Liver (tissue), 9 donors: ENCODE measurements around the gene SCGN. TPM values are rescaled to one million over a fixed set of nuclear protein-coding genes. Genes with fewer than 3 reads are reported as not detected.

Experiments
- DNase-seq: peaks from one replicate; pipeline ENCODE4 v3.0.0-alpha.2; 2017; ENCODE audit warnings: low spot score
- H3K27ac ChIP-seq, 2 donors: one replicate each; pipeline ENCODE4 v1.7.0; 2013; ENCODE audit warnings: inconsistent platforms in 2 of 2, low read length in 2 of 2, control low read depth in 1 of 2, low read depth in 1 of 2, mild to moderate bottlenecking in 1 of 2
- H3K27me3 ChIP-seq, 4 donors: one replicate each; pipeline versions ENCODE4 v1.6.1 to v1.7.0; 2013; ENCODE audit warnings: low read length in 3 of 4, inconsistent platforms in 1 of 4, mild to moderate bottlenecking in 1 of 4, moderate library complexity in 1 of 4; ENCODE audit not compliant: control insufficient read depth in 4 of 4, insufficient read depth in 4 of 4
- H3K36me3 ChIP-seq, 4 donors: one replicate each; pipeline versions ENCODE4 v1.6.1 to v1.7.0; 2013; ENCODE audit warnings: low read length in 3 of 4, mild to moderate bottlenecking in 3 of 4, low read depth in 1 of 4, moderate library complexity in 1 of 4; ENCODE audit not compliant: control insufficient read depth in 4 of 4, insufficient read depth in 3 of 4
- H3K4me1 ChIP-seq, 4 donors: one replicate each; pipeline versions ENCODE4 v1.6.1 to v1.7.0; 2013; ENCODE audit warnings: low read length in 3 of 4, mild to moderate bottlenecking in 3 of 4, moderate library complexity in 1 of 4; ENCODE audit not compliant: control insufficient read depth in 4 of 4, insufficient read depth in 4 of 4
- H3K4me3 ChIP-seq, 3 donors: one replicate each; pipeline versions ENCODE4 v1.6.1 to v1.7.0; 2013; ENCODE audit warnings: low read length in 3 of 3, control low read depth in 1 of 3, low read depth in 1 of 3, mild to moderate bottlenecking in 1 of 3
- H3K9ac ChIP-seq, 2 donors: one replicate each; pipeline ENCODE4 v1.7.0; 2013; ENCODE audit warnings: low read length in 2 of 2, mild to moderate bottlenecking in 2 of 2, moderate library complexity in 2 of 2, control low read depth in 1 of 2, low read depth in 1 of 2
- H3K9me3 ChIP-seq, 4 donors: one replicate each; pipeline versions ENCODE4 v1.6.1 to v1.7.0; 2013; ENCODE audit warnings: low read length in 3 of 4; ENCODE audit not compliant: control insufficient read depth in 4 of 4
- EGR1 ChIP-seq, 2 donors: IDR thresholded peaks; 2 replicates each; pipeline ENCODE4 v1.6.1; 2016 to 2018; ENCODE audit warnings: antibody characterized with exemption in 2 of 2, low read depth in 2 of 2
- FOXA1 ChIP-seq: IDR thresholded peaks from 2 replicates; pipeline ENCODE4 v1.6.1; 2016; ENCODE audit warnings: antibody characterized with exemption
- FOXA2 ChIP-seq: IDR thresholded peaks from 2 replicates; pipeline ENCODE4 v1.6.1; 2016; ENCODE audit warnings: antibody characterized with exemption
- GABPA ChIP-seq, 2 donors: IDR thresholded peaks in 1 of 2; conservative IDR thresholded peaks in 1 of 2; 2 replicates each; pipeline ENCODE4 v1.6.1; 2016; ENCODE audit warnings: antibody characterized with exemption in 2 of 2, mild to moderate bottlenecking in 1 of 2, moderate library complexity in 1 of 2
- HNF4A ChIP-seq, 2 donors: conservative IDR thresholded peaks; 2 replicates each; pipeline ENCODE4 v1.6.1; 2016; ENCODE audit warnings: antibody characterized with exemption in 2 of 2, mild to moderate bottlenecking in 2 of 2
- HNF4G ChIP-seq: IDR thresholded peaks from 2 replicates; pipeline ENCODE4 v1.6.1; 2016; ENCODE audit warnings: antibody characterized with exemption
- NR2F2 ChIP-seq: IDR thresholded peaks from 2 replicates; pipeline ENCODE4 v1.6.1; 2016; ENCODE audit warnings: antibody characterized with exemption
- RAD21 ChIP-seq, 2 donors: IDR thresholded peaks; 2 replicates each; pipeline ENCODE4 v1.6.1; 2016; ENCODE audit warnings: antibody characterized with exemption in 2 of 2, mild to moderate bottlenecking in 2 of 2
- RXRA ChIP-seq, 2 donors: IDR thresholded peaks; 2 replicates each; pipeline ENCODE4 v1.6.1; 2017 to 2018; ENCODE audit warnings: antibody characterized with exemption in 2 of 2, mild to moderate bottlenecking in 1 of 2
- YY1 ChIP-seq: IDR thresholded peaks from 2 replicates; pipeline ENCODE4 v1.6.1; 2016; ENCODE audit warnings: antibody characterized with exemption, mild to moderate bottlenecking
- WGBS: extraction: QIAGEN DNeasy Blood & Tissue Kit; methylation state at CpG from one replicate; pipeline ENCODE4 v1.1.7; 2013; 5-methylcytosine and 5-hydroxymethylcytosine counted together
- polyA plus RNA-seq, 2 donors: library from polyadenylated mRNA; stranded (reverse) in 1 of 2; unstranded in 1 of 2; fragments of 200-250 nt in 1 of 2; fragments of >200 nt in 1 of 2; fragmentation: Nextera tagmentation in 1 of 2; extraction: Ambion mirVana in 1 of 2; gene quantifications; one replicate each; pipeline versions ENCODE4 v1.2.1 to v1.2.3, GENCODE V29; 2013 to 2015
- total RNA-seq, 2 donors: library from RNA; depleted of rRNA; stranded (reverse); fragments of >200 nt; gene quantifications; one replicate each; pipeline ENCODE4 v1.2.3, GENCODE V29; 2014
- TF ChIP-seq, protein P1 (sequence below): fragments of 150-350 bp; IDR thresholded peaks from 2 replicates; pipeline ENCODE4 v1.5.1; 2017; ENCODE audit warnings: improper control_type of control experiment, low read depth, low read length; ENCODE audit not compliant: missing input control
- TF ChIP-seq, protein P2 (sequence below): IDR thresholded peaks from 2 replicates; pipeline ENCODE4 v1.6.1; 2016; ENCODE audit warnings: antibody characterized with exemption
- TF ChIP-seq, protein P3 (sequence below): IDR thresholded peaks from 2 replicates; pipeline ENCODE4 v1.6.1; 2016; ENCODE audit warnings: antibody characterized with exemption
- TF ChIP-seq, protein P4 (sequence below): IDR thresholded peaks from 2 replicates; pipeline ENCODE4 v1.6.1; 2016; ENCODE audit warnings: antibody characterized with exemption
- donor health status: healthy.
- donor health status: healthy.
- donor health status: healthy.
- donor health status: healthy.
- donor health status: healthy.

The SCGN gene
- total and polyA plus RNA-seq, 4 donors = 0.28 to 8.1 (median 2.8) TPM

DNA sequence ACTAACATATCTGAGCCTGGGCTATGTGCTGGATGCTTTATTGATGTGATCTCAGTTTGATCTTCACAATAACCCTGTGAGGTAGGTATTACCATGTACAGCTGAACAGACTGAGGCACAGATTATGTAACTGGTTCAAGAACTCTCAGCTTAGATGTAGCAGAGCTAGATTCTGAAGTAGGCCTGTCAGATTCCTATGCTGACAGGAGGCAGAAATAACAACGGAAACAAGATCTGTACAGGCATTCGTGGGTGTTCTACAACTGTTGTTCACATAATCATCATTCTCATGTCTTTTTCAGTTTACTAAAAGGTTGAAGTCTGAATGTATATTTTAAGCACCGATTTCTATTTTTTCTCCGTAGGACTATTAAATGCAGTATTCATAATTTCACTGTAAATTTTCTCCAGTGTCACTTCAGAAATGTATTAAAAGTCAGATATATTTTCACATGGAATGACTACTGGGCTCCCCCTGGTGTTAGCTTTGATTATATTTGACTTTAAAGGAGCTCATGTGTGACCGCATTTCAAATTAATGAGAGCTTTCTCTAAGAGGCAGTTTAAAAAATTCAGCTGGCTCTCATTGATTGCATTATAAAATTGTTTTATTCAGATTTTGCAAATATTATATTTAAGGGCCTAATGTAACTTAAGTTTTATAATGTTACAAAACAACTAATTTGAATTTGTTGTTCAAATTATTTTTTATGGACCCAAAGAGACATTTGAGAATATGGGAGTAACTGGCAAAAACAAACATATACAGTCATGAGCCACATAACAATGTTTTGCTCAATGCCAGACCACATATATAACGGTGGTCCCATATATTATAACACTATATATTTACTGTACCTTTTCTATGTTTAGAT, 66.1 kb downstream of the SCGN start:
- no peaks in the 10 kb centered on the region for H3K36me3 ChIP-seq
- no peaks in the 10 kb centered on the region for H3K4me1 ChIP-seq
- no peak overlapping the region for H3K27ac ChIP-seq
- no peaks in the 10 kb centered on the region for H3K9me3 ChIP-seq
- no peak for DNase-seq
- H3K27me3 ChIP-seq = no peaks in the 10 kb centered on the region
- TF ChIP-seq HNF4A (conservative IDR thresholded peaks at IDR 0.05) = no peak
- TF ChIP-seq, protein P1, sequence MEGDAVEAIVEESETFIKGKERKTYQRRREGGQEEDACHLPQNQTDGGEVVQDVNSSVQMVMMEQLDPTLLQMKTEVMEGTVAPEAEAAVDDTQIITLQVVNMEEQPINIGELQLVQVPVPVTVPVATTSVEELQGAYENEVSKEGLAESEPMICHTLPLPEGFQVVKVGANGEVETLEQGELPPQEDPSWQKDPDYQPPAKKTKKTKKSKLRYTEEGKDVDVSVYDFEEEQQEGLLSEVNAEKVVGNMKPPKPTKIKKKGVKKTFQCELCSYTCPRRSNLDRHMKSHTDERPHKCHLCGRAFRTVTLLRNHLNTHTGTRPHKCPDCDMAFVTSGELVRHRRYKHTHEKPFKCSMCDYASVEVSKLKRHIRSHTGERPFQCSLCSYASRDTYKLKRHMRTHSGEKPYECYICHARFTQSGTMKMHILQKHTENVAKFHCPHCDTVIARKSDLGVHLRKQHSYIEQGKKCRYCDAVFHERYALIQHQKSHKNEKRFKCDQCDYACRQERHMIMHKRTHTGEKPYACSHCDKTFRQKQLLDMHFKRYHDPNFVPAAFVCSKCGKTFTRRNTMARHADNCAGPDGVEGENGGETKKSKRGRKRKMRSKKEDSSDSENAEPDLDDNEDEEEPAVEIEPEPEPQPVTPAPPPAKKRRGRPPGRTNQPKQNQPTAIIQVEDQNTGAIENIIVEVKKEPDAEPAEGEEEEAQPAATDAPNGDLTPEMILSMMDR = peak; percentile 50
- TF ChIP-seq RAD21 (IDR thresholded peaks at IDR 0.05) = peak; percentile 72 to 77
- no peak overlapping the region for H3K4me3 ChIP-seq
- no peak overlapping the region for H3K9ac ChIP-seq
- 46% methylated on average over 6 of the region's 6 CpGs for WGBS

DNA sequence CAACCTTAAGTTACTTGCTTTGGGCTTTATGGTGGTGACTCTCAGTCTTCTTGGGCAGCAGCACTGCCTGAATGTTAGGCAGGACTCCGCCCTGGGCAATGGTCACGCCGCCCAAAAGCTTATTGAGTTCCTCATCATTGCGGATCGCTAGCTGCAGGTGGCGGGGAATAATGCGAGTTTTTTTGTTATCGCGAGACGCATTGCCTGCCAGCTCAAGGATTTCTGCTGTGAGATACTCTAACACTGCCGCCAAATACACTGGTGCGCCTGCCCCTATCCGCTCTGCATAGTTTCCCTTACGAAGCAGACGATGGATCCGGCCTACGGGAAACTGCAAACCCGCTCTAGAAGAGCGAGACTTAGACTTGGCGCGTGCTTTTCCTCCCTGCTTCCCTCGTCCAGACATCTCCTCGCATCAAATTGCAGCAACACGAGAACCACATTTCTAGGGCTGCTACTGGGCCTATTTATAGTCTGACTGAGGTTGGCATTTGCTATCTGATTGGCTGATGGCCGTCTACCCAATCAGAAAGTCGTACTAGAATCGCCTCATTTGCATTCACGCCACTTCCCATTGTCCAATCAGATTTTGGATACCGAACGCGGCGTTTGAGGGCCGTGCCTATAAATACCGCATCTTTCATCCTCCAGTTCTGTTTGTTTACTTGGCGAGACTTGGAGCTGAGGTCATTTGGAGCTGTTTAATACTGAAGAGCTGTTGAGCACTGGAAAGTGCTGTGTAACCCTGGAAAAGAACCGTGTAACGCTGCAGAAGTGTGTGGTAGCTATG, 74.3 kb downstream of the SCGN start:
- Histone ChIP-seq H3K4me1 (no peaks in the 10 kb centered on the region), H3K9me3 (no peaks in the 10 kb centered on the region), H3K27me3 (no peaks in the 10 kb centered on the region), H3K27ac (no peak overlapping the region), H3K9ac (no peak overlapping the region), H3K4me3 (no peak overlapping the region), H3K36me3 (no peaks in the 10 kb centered on the region)
- no peak for DNase-seq
- TF ChIP-seq FOXA2 (no peak), HNF4A (conservative IDR thresholded peaks at IDR 0.05) (no peak), EGR1 (IDR thresholded peaks at IDR 0.05; ENCODE audit: low read depth in 2 of 2) (no peak), NR2F2 (no peak), HNF4G (no peak), GABPA (IDR thresholded peaks at IDR 0.05 in 1 of 2, conservative IDR thresholded peaks at IDR 0.05 in 1 of 2) (no peak), RXRA (IDR thresholded peaks at IDR 0.05) (no peak), FOXA1 (no peak), YY1 (no peak)
- TF ChIP-seq, protein P1 = no peak
- TF ChIP-seq, protein P2, sequence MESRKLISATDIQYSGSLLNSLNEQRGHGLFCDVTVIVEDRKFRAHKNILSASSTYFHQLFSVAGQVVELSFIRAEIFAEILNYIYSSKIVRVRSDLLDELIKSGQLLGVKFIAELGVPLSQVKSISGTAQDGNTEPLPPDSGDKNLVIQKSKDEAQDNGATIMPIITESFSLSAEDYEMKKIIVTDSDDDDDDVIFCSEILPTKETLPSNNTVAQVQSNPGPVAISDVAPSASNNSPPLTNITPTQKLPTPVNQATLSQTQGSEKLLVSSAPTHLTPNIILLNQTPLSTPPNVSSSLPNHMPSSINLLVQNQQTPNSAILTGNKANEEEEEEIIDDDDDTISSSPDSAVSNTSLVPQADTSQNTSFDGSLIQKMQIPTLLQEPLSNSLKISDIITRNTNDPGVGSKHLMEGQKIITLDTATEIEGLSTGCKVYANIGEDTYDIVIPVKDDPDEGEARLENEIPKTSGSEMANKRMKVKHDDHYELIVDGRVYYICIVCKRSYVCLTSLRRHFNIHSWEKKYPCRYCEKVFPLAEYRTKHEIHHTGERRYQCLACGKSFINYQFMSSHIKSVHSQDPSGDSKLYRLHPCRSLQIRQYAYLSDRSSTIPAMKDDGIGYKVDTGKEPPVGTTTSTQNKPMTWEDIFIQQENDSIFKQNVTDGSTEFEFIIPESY = no peak
- TF ChIP-seq, protein P3, sequence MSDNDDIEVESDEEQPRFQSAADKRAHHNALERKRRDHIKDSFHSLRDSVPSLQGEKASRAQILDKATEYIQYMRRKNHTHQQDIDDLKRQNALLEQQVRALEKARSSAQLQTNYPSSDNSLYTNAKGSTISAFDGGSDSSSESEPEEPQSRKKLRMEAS = no peak
- TF ChIP-seq, protein P4, sequence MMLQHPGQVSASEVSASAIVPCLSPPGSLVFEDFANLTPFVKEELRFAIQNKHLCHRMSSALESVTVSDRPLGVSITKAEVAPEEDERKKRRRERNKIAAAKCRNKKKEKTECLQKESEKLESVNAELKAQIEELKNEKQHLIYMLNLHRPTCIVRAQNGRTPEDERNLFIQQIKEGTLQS = no peak
- WGBS = 96% methylated on average over 37 of the region's 37 CpGs
